Stimulated activated CD4-positive, alpha-beta T cell treated with anti-CD3 and anti-CD28 coated beads, Interleukin-15, amount 100 ng/mL, for 24 hours (primary cell): ENCODE data around the gene SAMD9.
"Not testable (repeated sequence)": the region's sequence is repeated elsewhere in the genome, so short reads cannot be mapped to it uniquely, and the experiment has no call there.

Experiments used
- DNase-seq: peaks from one replicate; pipeline ENCODE4 v3.0.0-alpha.2; 2020

Gene SAMD9

DNA sequence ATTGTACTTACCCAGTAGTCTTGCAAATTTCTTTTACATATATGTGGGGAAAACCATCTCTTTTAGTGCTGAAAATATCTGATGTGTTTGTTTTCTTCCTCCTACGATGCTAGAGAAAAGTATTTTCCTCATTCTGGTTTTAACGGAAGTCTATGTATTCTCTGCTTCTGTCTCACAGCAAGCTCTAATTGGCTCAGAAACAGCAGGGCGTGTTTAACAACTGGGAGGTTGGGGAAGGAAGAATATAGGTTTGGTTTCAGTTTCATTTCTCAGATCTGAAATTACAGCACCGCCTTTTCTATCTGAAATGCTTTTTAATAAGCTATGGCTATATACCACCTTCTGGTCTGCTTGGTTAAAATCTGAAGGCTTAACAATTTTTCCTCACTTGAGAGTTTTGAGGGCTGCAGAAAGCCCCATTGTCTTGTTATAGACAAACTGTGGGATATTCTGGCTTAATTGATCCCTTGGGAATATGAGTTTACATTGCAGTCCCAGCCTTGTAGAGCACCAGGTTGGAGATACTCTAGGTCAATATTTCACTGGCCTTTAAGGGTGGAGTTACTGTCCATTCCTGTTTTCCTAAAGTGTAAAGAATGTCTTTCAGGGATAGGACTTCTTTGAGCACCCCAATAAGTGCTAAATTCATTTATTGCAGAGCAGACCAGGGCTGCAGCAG, at the start of gene SAMD9:
TSS of gene SAMD9 (minus strand) at position 128 of the 679 bp plus-strand sequence. CDS start 11,882 bp downstream, outside the sequence.
- DNase-seq, result peak; percentile 57

DNA sequence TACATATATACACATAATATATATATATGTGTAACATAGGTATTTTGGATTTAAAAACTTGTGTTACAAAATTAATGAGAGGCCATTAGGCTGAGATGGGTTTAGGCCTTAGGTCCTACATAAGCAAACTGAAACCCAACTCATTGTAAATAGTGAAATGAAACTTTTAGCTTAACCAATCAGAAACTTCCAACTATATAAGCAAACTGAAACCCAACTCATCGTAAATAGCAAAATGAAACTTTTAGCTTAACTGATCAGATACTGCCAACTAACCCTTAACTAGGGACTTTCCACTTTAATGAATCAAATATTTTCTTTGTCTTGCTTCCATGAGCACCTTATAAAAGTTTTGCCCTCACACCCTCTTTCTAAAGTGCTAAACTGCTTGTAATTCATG, 47.7 kb upstream of the SAMD9 start:
- no peak for DNase-seq

DNA sequence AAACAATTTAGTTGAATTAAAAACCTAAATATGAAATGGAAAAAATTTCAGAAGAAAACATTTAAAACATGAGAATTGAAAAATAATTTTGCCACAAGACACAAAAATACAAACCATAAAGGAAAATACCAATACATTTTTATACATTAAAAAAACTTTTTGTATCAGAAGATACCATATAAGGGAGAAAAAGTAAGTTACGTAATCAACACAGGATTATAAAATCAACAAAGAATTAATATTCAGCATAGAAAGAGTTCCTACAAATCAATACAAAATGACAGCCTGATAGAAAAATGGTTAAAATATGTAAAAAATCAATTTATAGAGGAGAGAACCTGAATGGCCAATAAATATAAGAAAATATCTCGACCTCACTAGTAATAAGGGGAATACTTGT, 47.0 kb upstream of the SAMD9 start:
- no peak for DNase-seq

DNA sequence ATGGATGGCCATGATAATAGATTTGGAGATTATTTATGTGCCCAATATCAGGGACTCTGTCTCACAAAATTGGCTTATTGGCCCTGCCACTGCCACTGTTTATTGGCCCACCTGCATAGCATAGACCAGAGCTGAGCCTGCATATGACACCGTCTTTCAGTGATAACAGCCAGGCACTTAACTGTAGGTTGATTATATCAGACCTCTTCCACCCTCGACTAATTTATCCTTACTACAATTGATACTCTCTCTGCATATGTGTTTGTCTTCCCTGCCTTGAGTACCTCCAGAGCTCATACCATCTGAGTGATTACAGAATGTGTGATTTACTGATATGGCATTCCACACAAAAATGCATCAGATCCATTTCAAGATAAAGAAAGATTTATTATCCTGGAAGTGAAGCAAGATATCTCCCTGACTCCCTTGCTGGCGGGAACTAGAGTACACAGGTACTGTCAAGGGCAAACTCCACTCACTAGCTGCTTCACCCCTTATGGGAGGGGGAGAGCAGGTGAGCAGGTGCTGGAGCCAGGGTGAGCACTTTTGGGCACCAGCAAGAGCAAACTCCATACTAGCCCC, 43.5 kb upstream of the SAMD9 start:
- DNase-seq, result no peak

DNA sequence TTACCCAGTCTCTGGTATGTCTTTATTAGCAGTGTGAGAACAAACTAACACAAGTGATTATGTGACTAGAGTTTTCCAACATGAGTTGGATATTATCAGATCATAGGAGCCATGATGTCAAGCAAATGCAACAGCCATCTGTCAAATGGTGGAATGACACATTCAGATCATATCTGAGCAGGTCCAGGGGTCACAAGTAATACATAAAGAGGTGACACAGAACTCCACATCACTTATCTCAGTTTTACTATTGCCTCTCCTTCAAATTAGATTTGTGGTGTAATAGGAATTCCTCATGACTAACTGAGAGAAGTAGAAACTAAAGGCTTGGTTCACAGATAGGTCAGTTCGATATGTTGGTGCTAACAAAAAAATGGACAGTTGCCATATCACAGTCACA, 42.6 kb upstream of the SAMD9 start:
- DNase-seq, result no peak

DNA sequence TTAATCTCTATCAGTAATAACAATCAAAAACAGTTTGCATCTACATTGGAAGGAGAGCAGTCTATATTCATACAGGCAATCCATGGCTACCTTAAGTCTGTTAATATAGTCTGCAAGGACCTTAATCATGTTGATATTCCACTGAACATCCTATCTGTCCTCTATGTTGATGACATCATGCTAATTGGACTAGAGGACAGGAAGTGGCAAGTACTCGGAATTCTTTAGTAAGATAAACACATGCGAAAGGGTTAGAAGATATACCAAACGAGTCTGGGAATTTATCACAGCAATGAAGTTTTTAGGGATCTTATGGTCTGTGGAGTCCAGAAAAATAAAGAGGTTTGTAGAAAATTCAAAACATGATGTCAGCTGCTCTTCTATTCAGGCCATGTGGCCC, 41.7 kb upstream of the SAMD9 start:
- DNase-seq, result no peak

DNA sequence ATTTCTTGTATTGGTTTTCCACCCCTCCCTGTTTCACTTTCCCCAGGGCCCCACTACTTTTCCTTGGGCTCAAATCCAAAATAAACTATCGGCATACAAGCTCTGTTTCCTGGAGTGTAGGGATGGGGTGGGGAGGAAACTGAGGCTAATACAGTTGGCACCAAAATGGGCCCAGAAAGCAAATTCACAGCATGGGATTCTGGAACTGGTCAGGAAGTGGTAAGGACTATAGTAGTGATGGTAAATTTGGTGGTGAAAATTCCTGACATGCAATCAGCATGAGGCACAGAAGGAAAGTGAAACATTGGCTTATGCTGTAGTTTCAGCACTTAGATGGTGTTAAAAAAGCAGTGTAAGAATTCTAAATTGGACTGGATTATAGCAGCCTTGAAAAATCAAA, 39.1 kb upstream of the SAMD9 start:
- DNase-seq, result no peak

DNA sequence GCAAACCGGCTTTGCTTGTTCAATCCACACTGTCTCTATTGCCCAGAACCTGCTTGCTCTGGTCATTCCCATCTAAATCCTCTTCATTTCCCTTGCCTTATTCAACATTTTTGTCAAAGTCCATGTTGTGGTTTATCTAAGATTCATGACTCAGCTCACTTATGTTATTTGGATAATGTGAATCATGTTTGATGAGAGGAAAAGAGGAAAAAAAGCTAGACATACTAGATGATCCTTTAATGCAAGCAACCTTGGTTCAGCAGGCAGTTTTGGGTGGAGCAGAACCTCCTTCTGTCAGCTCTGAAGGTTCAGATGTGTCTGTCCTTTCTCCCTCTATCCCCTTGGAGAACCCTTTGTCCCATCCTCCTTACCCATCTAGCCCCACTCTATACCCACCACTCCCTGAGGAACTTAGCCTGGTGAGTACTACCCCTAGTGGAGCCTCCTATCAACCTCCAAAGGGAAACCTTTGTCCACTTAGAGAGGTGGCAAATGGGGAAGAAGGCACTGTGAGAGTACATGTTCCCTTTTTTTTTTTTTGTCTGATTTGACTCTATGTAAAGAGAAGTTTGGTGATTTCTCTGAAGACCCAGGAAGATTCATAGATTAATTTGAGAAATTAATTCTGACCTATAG, 32.5 kb upstream of the SAMD9 start:
- DNase-seq, result no peak

DNA sequence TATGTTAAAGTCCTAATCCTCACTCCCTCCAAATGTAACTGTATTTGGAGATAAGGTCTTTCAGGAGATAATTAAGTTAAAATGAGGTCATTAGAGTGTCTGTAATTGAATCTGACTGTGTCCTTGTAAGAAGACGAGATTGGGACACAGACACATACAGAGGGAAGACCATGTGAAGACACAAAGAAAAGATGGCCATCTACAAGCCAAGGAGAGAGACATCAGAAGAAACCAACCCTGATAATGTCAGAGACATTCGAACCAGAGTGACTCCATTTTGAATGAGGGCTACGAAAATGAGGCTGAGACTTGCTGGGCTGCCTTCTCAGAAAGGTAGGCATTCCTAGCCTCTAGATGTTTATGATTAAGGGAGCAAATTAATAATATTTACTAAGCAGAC, 30.9 kb upstream of the SAMD9 start:
- DNase-seq, result no peak

DNA sequence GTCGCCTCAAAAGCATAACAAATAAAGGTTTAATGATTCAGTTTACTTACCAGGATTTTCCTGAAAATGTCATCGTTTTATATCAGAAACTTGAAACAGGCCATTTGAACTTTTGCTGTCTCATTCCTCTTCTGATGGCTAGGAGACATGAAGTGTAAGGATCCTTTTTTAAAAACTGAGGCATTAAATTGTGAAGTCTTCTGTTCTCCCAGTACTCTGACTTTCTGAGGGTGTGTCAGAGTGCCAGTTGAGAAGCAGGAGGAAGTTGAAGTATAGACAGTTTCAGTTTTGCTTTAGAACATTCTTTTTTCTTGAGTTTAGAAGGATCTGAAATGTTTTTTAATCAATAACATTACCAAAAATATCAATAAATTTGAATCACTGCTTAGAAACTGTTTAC, 30.4 kb upstream of the SAMD9 start, which contains the start of gene SAMD9L:
TSS of gene SAMD9L (minus strand) at position 242 of the 400 bp plus-strand sequence. CDS start 12,414 bp downstream, outside the sequence.
- DNase-seq, result peak; percentile 6

DNA sequence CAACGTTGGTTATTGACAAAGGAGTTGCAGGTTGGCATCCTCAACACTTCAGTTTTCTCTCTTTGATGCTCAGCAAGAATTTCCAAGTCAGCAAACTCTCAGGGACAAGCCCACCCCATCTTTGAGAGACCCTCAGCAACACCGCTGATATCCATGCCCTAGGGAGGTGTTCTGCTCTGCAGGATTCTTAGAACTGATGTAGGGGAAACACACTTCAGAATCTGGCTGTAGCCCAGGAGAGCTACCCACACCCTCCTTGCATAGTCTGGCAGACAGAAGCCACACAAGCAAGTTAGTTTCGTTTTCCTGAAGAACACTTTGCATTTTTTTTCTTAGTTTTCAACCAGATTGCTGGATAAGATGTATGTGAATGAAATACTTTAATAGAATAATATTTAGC, 29.6 kb upstream of the SAMD9 start:
- DNase-seq, result peak; percentile 46

DNA sequence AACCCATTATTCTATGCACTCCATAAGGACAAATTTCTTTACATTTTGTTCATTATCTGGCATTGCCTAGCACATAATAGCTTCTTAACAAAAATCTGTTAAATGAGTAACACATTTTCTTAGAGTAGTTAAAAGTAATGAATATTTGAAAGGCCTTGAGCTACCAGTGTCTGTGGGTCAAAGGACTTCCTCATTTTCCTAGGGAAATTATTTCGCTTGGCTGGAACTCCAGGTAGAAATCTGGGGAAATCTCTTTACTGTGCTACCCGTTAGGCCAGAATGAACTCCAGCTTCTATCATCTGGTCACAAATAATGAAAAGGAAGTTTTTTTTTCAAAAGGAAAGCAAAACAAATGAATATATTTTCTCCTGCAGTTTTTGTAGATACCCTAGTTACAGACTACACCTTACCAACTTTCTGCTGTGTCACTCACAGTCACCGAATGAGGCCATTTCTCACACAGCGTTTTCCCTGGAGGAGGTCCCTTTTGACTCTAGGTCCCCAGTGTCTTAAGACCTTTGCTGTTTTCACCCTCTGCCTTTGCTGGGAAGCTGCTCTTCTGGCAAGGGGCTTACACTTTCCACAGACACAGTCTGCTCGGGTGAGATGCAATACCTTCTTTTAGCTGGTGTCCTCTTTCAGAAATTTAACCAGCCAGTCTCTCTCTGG, 28.8 kb upstream of the SAMD9 start:
- DNase-seq, result peak; percentile 11

DNA sequence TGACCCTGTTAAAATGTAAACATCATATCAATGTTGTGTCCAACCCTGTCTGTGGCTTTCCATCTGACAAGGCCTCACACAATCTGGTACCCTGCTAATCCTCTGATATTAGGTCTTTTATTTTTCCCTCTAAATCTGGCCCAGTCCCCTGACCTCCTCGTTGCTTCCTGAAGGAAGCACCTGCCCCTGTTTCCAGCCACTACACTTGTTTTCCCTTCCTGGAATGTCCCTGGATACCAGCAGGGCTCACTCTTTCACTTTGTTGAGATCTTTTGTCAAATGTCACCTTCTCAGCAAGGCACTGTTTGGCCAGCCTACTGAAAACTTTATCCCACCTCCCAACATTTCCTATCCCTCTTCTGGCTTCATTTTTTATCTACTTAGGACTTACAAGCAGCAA, 28.3 kb upstream of the SAMD9 start:
- no peak for DNase-seq

DNA sequence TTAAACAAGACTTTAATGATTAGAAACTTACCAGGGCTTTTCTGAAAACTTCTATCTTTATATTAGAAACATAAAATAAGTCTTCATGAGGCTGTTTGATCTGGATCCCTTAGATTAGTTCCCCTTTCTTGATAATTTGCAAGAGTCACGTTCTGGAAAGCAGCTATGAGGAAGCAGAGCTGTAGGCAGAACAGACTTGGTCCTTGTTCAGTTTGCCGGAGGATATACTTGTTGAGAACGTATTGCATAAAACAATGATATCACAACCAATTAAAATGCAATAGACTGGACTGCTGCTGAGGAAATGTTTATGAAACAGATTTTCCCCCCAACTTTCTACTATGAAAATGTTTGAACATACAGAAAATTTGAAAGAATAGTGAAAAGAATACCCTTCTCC, 27.6 kb upstream of the SAMD9 start:
- DNase-seq, result no peak

DNA sequence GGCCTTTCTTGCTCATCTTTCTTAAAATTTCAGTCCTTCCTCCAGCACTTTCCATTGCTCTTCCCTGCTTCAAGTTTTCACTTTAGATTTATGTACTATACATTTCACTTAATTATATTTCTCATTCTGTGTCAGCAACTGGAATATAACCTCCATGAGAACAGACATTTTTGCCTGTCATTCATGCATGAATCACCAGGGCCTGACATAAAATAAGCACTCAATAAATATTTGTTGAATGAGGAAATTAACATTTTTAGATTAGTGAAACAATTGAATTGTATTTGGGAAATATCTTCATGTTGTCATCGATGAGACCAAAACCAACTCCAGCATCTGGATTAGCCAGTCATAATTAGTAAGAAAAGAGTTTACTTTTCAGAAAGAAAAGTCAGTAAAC, 24.3 kb upstream of the SAMD9 start:
- no peak for DNase-seq

DNA sequence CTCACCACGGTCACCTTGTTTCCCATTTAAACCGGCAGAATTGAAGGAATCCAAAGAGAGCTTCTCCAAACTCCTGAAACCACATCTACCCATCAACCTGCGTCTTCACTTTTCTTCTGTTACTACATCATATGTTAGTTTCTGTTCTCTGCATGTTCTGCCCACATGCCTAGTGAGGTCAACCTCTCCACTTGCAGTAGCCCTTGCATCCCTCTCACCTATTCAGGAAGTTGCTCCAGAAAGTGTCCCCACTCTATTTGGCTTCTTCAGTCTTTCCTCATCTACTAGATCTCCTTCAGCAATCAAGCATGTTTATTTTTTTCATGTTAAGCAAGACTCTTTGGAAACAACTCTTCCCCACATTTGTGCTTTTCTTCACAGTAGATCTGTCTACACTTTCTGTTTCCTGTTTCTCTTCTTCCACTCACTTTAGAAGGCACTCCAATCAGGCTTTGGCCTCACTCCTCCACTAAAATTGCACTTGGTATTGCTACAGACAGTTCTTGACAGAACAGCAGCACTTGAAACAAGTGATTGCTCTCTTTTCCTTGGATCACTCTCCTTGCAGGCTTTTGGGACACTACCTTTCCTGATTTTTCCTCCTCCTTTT, 22.9 kb upstream of the SAMD9 start:
- no peak for DNase-seq

DNA sequence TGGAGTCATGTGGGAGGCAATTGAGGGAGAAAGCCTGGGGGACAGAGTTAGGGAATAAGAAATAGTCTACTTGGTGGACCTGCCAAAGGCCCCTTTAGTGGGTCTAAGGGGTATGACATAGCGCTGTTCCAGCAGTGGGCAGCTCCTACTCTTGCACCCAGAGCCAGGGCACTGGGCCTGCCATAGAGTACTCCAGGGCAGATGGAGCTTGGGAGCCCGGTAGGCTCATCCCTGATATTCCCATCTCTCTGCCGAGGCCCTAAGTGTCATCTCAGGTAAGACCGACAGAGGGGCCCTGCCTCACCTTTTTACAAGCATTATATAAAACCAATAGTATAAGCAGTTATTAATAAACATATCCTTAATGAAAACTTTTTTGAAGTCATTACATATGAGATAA, 20.8 kb upstream of the SAMD9 start:
- DNase-seq, result no peak

DNA sequence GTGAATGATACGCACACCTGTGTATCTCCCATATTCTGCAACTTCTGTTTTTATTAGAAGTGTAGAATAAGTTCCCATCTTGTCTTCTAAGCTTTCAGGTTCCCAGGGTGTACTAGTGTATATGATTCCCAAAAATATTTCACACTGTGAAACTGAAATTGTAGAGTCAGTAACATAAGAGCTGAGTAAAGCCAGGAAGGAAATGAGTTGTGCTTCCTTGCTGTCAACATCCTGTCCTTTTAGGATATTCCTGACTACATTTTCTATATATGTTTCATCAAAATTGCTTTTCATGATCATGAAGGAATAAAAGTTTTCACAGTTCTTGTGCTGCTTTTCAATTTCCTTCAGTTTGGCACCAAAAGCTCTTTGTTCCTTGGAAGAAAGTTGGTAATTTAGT, 15.2 kb upstream of the SAMD9 start:
- DNase-seq, result no peak

DNA sequence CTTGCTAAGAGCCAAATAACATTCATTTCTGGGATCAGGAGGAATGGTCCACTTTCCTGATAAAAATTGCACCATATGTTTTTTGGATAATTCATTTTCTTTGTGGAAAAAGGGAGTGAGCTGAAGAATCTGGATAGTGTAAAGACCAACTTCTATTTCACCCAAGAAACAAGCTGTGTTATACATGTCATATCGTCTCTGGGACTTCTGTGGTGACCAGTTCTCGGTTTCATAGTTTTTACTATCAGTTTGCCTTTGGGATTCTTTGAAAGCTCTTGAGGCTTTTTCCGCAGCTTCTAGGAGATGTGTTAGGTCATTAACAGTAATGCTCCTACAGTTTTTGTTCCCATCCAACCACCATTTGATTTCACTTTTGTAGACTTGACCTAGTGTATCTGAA, 14.4 kb upstream of the SAMD9 start:
- no peak for DNase-seq

DNA sequence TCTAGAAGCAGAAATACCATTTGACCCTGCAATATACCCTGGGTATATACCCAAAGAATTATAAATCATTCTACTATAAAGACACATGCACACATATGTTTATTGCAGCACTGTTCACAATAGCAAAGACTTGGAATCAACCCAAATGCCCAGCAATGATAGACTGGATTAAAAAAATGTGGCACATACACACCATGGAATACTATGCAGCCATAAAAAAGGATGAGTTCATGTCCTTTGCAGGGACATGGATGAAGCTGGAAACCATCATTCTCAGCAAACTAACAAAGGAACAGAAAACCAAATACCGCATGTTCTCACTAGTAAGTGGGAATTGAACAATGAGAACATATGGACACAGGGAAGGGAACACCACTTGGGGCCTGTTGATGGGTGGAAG, 9.2 kb upstream of the SAMD9 start:
- DNase-seq, result not testable (repeated sequence)

DNA sequence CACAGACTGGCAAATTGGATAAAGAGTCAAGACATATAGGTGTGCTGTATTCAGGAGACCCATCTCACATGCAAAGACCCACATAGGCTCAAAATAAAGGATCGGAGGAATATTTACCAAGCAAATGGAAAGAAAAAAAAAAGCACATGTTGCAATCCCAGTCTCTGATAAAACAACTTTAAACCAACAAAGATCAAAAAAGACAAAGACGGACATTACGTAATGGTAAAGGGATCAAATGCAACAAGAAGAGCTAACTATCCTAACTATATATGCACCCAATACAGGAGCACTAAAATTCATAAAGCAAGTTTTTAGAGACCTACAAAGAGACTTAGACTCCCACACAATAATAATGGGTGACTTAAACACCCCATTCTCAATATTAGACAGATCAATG, 5.8 kb upstream of the SAMD9 start:
- DNase-seq, result not testable (repeated sequence)

DNA sequence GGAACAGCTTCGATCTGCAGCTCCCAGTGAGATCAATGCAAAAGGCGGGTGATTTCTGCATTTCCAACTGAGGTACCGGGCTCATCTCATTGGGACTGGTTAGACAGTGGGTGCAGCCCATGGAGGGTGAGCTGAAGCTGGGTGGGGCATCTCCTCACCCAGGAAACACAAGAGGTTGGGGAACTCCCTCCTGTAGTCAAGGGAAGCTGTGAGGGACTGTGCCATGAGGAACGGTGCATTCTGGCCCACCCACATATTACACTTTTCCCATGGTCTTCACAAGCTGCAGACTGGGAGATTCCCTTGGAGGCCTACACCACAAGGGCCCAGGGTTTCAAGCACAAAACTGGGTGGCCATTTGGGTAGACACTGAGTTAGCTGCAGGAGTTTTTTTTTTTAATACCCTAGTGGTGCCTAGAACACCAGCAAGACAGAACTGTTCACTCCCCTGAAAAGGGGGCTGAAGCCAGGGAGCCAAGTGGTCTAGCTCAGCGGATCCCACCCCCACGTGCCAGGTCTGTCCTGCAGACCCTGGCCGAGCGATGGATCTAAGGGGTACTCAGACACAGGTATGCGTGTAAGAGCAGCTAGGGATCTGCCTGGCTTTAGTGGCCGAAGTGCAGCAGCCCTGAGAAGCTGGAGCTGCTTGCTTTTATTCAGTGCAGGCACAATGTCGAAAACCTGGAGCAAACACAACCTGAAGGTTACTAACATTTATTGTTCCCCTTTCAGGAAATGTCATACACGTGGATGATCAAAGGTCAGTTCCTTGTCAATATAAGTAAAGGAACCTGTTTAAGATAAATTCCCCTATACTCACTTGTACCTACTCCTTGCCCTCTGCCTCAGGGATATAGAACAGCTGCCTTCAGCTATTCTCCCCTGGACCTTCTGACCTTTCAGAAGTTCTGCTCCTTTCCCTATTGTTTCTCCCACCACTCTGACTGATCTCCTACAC, 3.1 kb upstream of the SAMD9 start:
- DNase-seq, result no peak
